Measurements from ENCODE around the gene WDR11.

DNA sequence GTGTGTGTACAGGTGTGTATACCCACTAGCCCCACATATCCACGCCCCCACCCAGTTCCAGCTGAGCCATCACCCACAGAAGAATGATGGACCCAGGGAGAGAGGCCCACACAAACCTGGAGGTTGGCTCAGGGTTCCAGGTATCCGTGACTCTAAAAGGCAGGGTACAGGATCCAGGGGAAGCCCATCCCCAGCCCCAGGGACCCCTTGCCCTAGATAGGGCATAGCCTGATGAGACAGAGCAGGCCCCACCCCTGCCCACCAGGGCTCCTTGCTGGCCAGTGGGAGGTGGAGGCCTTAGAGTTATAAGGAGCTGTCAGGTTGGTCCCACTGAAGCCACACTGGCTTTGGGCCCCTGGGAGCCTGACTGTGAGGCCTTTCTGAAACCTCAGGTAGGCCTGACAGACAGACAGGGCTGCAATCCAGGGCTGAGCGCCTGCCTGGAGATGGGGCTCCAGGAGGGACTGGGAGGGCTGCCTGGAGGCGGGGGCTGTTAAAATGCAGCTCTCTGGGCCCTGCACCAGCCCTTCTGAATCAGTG lies 93.5 kb downstream of the WDR11 start:
- TF ChIP-seq, protein P1, sequence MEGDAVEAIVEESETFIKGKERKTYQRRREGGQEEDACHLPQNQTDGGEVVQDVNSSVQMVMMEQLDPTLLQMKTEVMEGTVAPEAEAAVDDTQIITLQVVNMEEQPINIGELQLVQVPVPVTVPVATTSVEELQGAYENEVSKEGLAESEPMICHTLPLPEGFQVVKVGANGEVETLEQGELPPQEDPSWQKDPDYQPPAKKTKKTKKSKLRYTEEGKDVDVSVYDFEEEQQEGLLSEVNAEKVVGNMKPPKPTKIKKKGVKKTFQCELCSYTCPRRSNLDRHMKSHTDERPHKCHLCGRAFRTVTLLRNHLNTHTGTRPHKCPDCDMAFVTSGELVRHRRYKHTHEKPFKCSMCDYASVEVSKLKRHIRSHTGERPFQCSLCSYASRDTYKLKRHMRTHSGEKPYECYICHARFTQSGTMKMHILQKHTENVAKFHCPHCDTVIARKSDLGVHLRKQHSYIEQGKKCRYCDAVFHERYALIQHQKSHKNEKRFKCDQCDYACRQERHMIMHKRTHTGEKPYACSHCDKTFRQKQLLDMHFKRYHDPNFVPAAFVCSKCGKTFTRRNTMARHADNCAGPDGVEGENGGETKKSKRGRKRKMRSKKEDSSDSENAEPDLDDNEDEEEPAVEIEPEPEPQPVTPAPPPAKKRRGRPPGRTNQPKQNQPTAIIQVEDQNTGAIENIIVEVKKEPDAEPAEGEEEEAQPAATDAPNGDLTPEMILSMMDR (IDR thresholded peaks at IDR 0.05) = no peak
- TF ChIP-seq POLR2A (IDR thresholded peaks at IDR 0.05) = no peak

All from right lobe of liver (tissue), 4 donors.